Esophagus muscularis mucosa (tissue), 4 donors: Measurements from ENCODE around the gene NOL4. TPM values are rescaled to one million over a fixed set of nuclear protein-coding genes. Genes with fewer than 3 reads are reported as not detected.

Experiments used
- DNase-seq: peaks from one replicate; pipeline ENCODE4 v3.0.0-alpha.2; 2017; ENCODE audit errors: extremely low spot score
- H3K27ac ChIP-seq, 4 donors: fragments of 200-600 bp; sonication (generic); replicated peaks in 1 of 4; 1 replicate in 3 of 4; 2 replicates in 1 of 4; pipeline ENCODE4 v1.5.1; 2016 to 2019; ENCODE audit warnings: mild to moderate bottlenecking in 1 of 4
- H3K27me3 ChIP-seq, 4 donors: fragments of 200-600 bp; sonication (generic); one replicate each; pipeline versions ENCODE4 v1.5.1 to v1.6.0; 2016 to 2019
- H3K36me3 ChIP-seq, 4 donors: fragments of 200-600 bp; sonication (generic); one replicate each; pipeline ENCODE4 v1.5.1; 2016 to 2019
- H3K4me1 ChIP-seq, 4 donors: fragments of 200-600 bp; sonication (generic); one replicate each; pipeline ENCODE4 v1.5.1; 2016 to 2019
- H3K4me3 ChIP-seq, 4 donors: fragments of 200-600 bp; sonication (generic); 1 replicate in 2 of 4; 2 replicates in 2 of 4; pipeline ENCODE4 v1.5.1; 2016 to 2019; ENCODE audit warnings: mild to moderate bottlenecking in 4 of 4, moderate library complexity in 1 of 4
- H3K9me3 ChIP-seq, 4 donors: fragments of 200-600 bp; sonication (generic); 1 replicate in 3 of 4; 2 replicates in 1 of 4; pipeline ENCODE4 v1.5.1; 2016 to 2019
- EP300 ChIP-seq: sonication (generic); formaldehyde crosslinking; IDR thresholded peaks from one replicate; pipeline ENCODE4 v1.6.1; 2017; ENCODE audit warnings: antibody characterized with exemption
- POLR2A ChIP-seq: fragments of 450-650 bp; IDR thresholded peaks from one replicate; pipeline ENCODE4 v1.6.1; 2017; ENCODE audit warnings: antibody characterized with exemption, moderate library complexity, mild to moderate bottlenecking, low read depth
- POLR2AphosphoS5 ChIP-seq, 2 donors: sonication (generic); formaldehyde crosslinking; IDR thresholded peaks; one replicate each; pipeline ENCODE4 v1.6.1; 2017; ENCODE audit warnings: antibody characterized with exemption in 2 of 2
- WGBS: methylation state at CpG from one replicate; pipeline ENCODE4 v1.1.5; 2018; 5-methylcytosine and 5-hydroxymethylcytosine counted together
- intact Hi-C: fragments of 100-400 bp; cut with DNase I; formaldehyde crosslinking; loops from one replicate; pipeline ENCODE4 v1.15.1; 2023
- total RNA-seq, 4 donors: library from RNA; depleted of rRNA; stranded (reverse); fragments of >200 nt; gene quantifications; one replicate each; pipeline versions ENCODE4 v1.1.0 to v1.2.1, GENCODE V29; 2016
- TF ChIP-seq, protein P1 (sequence below), 3 experiments: fragments of 200-600 bp in 2 of 3; fragments of 450-650 bp in 1 of 3; sonication (generic) in 2 of 3; IDR thresholded peaks; one replicate each; pipeline ENCODE4 v1.5.1; 2017 to 2019; ENCODE audit warnings: antibody characterized with exemption in 3 of 3, mild to moderate bottlenecking in 2 of 3, moderate library complexity in 1 of 3

The NOL4 gene
- total RNA-seq, 4 donors from 2014 or later, result not detected

GRCh38 chr18:34194239-34194638 is 30.5 kb downstream of the NOL4 start:
- intact Hi-C loops, result no loop called here
- WGBS, result 66% methylated on average over 3 of the region's 3 CpGs
- peaks cover 0 to 4% (median 0%) of the 10 kb centered on the region in 4 donors for H3K9me3 ChIP-seq
- H3K36me3 ChIP-seq, result no peaks in the 10 kb centered on the region
- H3K27me3 ChIP-seq, result no peaks in the 10 kb centered on the region
- no peaks in the 10 kb centered on the region for H3K4me1 ChIP-seq
- H3K4me3 ChIP-seq, result no peak overlapping the region
- no peak overlapping the region for H3K27ac ChIP-seq
- TF ChIP-seq, protein P1, sequence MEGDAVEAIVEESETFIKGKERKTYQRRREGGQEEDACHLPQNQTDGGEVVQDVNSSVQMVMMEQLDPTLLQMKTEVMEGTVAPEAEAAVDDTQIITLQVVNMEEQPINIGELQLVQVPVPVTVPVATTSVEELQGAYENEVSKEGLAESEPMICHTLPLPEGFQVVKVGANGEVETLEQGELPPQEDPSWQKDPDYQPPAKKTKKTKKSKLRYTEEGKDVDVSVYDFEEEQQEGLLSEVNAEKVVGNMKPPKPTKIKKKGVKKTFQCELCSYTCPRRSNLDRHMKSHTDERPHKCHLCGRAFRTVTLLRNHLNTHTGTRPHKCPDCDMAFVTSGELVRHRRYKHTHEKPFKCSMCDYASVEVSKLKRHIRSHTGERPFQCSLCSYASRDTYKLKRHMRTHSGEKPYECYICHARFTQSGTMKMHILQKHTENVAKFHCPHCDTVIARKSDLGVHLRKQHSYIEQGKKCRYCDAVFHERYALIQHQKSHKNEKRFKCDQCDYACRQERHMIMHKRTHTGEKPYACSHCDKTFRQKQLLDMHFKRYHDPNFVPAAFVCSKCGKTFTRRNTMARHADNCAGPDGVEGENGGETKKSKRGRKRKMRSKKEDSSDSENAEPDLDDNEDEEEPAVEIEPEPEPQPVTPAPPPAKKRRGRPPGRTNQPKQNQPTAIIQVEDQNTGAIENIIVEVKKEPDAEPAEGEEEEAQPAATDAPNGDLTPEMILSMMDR (IDR thresholded peaks at IDR 0.05), result no peak
- no peak for TF ChIP-seq POLR2AphosphoS5 (IDR thresholded peaks at IDR 0.05)
- TF ChIP-seq EP300, result no peak
- no peak for TF ChIP-seq POLR2A
- no peak for DNase-seq

DNA sequence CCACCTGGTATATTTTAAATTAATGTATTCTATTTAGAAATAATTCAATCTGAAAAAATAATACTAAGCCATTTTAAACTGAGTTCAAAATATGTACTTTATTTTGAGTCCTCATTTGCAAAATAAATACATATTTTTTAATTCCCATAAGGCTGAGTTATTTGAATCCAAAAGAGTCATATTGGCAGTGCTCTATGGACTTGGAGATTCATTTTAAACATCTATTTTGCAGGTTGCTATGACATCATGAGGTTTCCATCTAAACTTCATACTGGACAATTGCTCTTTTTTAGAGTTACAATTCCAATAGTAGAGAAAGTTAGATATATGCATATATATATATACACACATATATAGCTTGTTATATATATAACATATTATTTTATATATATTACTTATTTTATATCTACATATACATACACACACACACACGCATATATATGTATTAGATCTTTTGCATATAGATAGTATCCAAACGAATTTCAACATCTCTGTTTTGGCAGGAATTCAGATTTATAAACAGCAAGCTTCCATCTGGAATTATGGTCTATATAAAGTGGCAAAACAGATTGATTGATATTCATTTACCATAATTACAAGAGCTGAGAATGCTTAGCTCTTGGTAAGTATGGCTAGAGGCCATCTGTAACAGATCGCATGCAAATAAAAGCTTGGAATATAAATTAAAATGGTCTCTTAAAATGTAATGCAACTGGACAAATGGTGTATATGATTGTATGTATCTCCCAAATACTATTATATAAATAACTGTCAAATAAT is 34.9 kb downstream of the NOL4 start:
- WGBS, result 65% methylated on average over 3 of the region's 3 CpGs
- Histone ChIP-seq H3K4me1 (no peaks in the 10 kb centered on the region), H3K36me3 (no peaks in the 10 kb centered on the region), H3K9me3 (peaks cover 0 to 4% (median 0%) of the 10 kb centered on the region in 4 donors), H3K27me3 (no peaks in the 10 kb centered on the region), H3K27ac (no peak overlapping the region), H3K4me3 (no peak overlapping the region)
- no peak for TF ChIP-seq POLR2AphosphoS5 (IDR thresholded peaks at IDR 0.05)
- no peak for TF ChIP-seq POLR2A
- TF ChIP-seq, protein P1 (IDR thresholded peaks at IDR 0.05), result no peak
- TF ChIP-seq EP300, result no peak
- intact Hi-C loops, result no loop called here
- no peak for DNase-seq
